HepG2 (cell line): ENCODE results near the gene LYPLA2. TPM values are rescaled to one million over a fixed set of nuclear protein-coding genes. Genes with fewer than 3 reads are reported as not detected.

Source experiments
- ATF2 ChIP-seq: sonication (generic); formaldehyde crosslinking; IDR thresholded peaks from 2 replicates; pipeline ENCODE4 v1.4.0; 2020; ENCODE audit warnings: missing genetic modification reagents
- BHLHE40 ChIP-seq: IDR thresholded peaks from 2 replicates; pipeline ENCODE4 v1.6.1; 2011; ENCODE audit warnings: low read length, improper control_type of control experiment
- CCAR2 ChIP-seq: fragments of 200-400 bp; formaldehyde crosslinking; optimal IDR thresholded peaks from 2 replicates; pipeline ENCODE3; 2018; ENCODE audit warnings: low read depth, mild to moderate bottlenecking, low read length, moderate library complexity
- EEA1 ChIP-seq: sonication (generic); formaldehyde crosslinking; IDR thresholded peaks from 2 replicates; pipeline ENCODE4 v1.5.1; 2020; ENCODE audit warnings: mild to moderate bottlenecking, missing genetic modification reagents, borderline replicate concordance
- FOSL1 ChIP-seq: sonication (generic); formaldehyde crosslinking; IDR thresholded peaks from 2 replicates; pipeline ENCODE4 v1.9.0; 2021; ENCODE audit warnings: missing genetic modification reagents, borderline replicate concordance
- HOXA9 ChIP-seq: sonication (generic); formaldehyde crosslinking; IDR thresholded peaks from 2 replicates; pipeline ENCODE4 v1.8.1; 2022; ENCODE audit warnings: missing genetic modification reagents, mild to moderate bottlenecking, moderate library complexity, borderline replicate concordance
- MAFG ChIP-seq: sonication (generic); formaldehyde crosslinking; IDR thresholded peaks from 2 replicates; pipeline ENCODE4 v1.5.1; 2020; ENCODE audit warnings: mild to moderate bottlenecking, missing genetic modification reagents
- NFE2L1 ChIP-seq: sonication (generic); formaldehyde crosslinking; IDR thresholded peaks from 2 replicates; pipeline ENCODE4 v1.4.0; 2020; ENCODE audit warnings: missing genetic modification reagents, mild to moderate bottlenecking, borderline replicate concordance
- SMAD1 ChIP-seq: sonication (generic); formaldehyde crosslinking; IDR thresholded peaks from 2 replicates; pipeline ENCODE4 v1.4.0; 2020; ENCODE audit warnings: missing genetic modification reagents, low read depth, mild to moderate bottlenecking, borderline replicate concordance
- UBTF ChIP-seq: sonication (generic); formaldehyde crosslinking; IDR thresholded peaks from 2 replicates; pipeline ENCODE4 v1.4.0; 2020; ENCODE audit warnings: mild to moderate bottlenecking, missing genetic modification reagents
- ZFP91 ChIP-seq: sonication (generic); formaldehyde crosslinking; IDR thresholded peaks from 2 replicates; pipeline ENCODE4 v1.9.0; 2022; ENCODE audit warnings: missing genetic modification reagents, mild to moderate bottlenecking, borderline replicate concordance
- ZNF101 ChIP-seq: sonication (generic); formaldehyde crosslinking; IDR thresholded peaks from 2 replicates; pipeline ENCODE4 v1.4.0; 2020; ENCODE audit warnings: mild to moderate bottlenecking, low read depth, missing genetic modification reagents, borderline replicate concordance
- ZNF441 ChIP-seq: sonication (generic); formaldehyde crosslinking; IDR thresholded peaks from 2 replicates; pipeline ENCODE4 v1.7.0; 2021; ENCODE audit warnings: missing genetic modification reagents, borderline replicate concordance
- ZNF451 ChIP-seq: sonication (generic); formaldehyde crosslinking; IDR thresholded peaks from 2 replicates; pipeline ENCODE4 v1.5.0; 2020; ENCODE audit warnings: mild to moderate bottlenecking, missing genetic modification reagents
- ZNF530 ChIP-seq: sonication (generic); formaldehyde crosslinking; IDR thresholded peaks from 2 replicates; pipeline ENCODE4 v1.5.0; 2020; ENCODE audit warnings: low read depth, mild to moderate bottlenecking, missing genetic modification reagents
- ZNF572 ChIP-seq: sonication (generic); formaldehyde crosslinking; IDR thresholded peaks from 2 replicates; pipeline ENCODE4 v1.5.1; 2020; ENCODE audit warnings: mild to moderate bottlenecking, missing genetic modification reagents
- ZNF574 ChIP-seq: sonication (generic); formaldehyde crosslinking; IDR thresholded peaks from 2 replicates; pipeline ENCODE4 v1.4.0; 2020; ENCODE audit warnings: missing genetic modification reagents
- ZNF614 ChIP-seq: IDR thresholded peaks from 2 replicates; pipeline ENCODE4 v1.6.1; 2018; ENCODE audit warnings: missing biosample characterization, missing genetic modification reagents, inconsistent platforms, borderline replicate concordance
- ZSCAN31 ChIP-seq: sonication (generic); formaldehyde crosslinking; IDR thresholded peaks from 2 replicates; pipeline ENCODE4 v1.5.0; 2020; ENCODE audit warnings: low read depth, mild to moderate bottlenecking, missing genetic modification reagents
- polyA plus RNA-seq, 8 experiments: library from polyadenylated mRNA; depleted of rRNA in 3 of 8; stranded (reverse) in 7 of 8; unstranded in 1 of 8; fragments of >200 nt; fragmentation: Illumina TruSeq in 4 of 8; extraction: Trizol in 4 of 8; gene quantifications; 2 replicates each; pipeline versions ENCODE4 v1.2.1 to v1.2.3, GENCODE V29; 2011 to 2016; ENCODE audit warnings: low read depth in 4 of 8, missing spikeins in 1 of 8, mixed read lengths in 1 of 8; ENCODE audit not compliant: insufficient read depth in 1 of 8
- total RNA-seq, 5 experiments: library from RNA; depleted of rRNA; stranded (reverse); fragments of >200 nt; fragmentation: Illumina TruSeq; extraction: Trizol; gene quantifications; 2 replicates each; pipeline ENCODE4 v1.2.3, GENCODE V29; 2016; ENCODE audit warnings: low read depth in 1 of 5

Gene LYPLA2
- total and polyA plus RNA-seq, 2 of the 13 experiments (the other 11 are each of a cell fraction or from before 2014, with no cell fraction given) = 72.1 to 73.2 TPM

- TF ChIP-seq ATF2 (CRISPR knock-in tag) (peak; percentile 43; the same call in 1 of the 2 replicates), CCAR2 (peak; percentile 45), SMAD1 (CRISPR knock-in tag) (0 out of 2 replicates have a peak, but pooled peaks have one; percentile 30), MAFG (CRISPR knock-in tag) (no peak), HOXA9 (0 out of 2 replicates have a peak, but pooled peaks have one; percentile 44), NFE2L1 (no peak), FOSL1 (CRISPR knock-in tag) (no peak), ZNF574 (CRISPR knock-in tag) (peak; percentile 51; the same call in 1 of the 2 replicates), ZNF572 (CRISPR knock-in tag) (no peak), EEA1 (no peak; the same call in 1 of the 2 replicates), ZNF451 (CRISPR knock-in tag) (peak; percentile 9; the same call in 1 of the 2 replicates), ZNF614 (peak; percentile 59; the same call in 1 of the 2 replicates), ZSCAN31 (CRISPR knock-in tag) (peak; percentile 28; the same call in 1 of the 2 replicates), ZNF530 (CRISPR knock-in tag) (no peak), UBTF (peak; percentile 71; the same call in 1 of the 2 replicates), BHLHE40 (peak; percentile 12; the same call in 1 of the 2 replicates), ZNF101 (no peak), ZNF441 (CRISPR knock-in tag) (0 out of 2 replicates have a peak, but pooled peaks have one; percentile 19), ZFP91 (CRISPR knock-in tag) (peak; percentile 100)
Observed at GRCh38 chr1:23800400-23801337, 9.7 kb downstream of the LYPLA2 start, which contains the start of gene GALE (continued).
